Heart right ventricle (tissue), 16 donors: ENCODE results near the gene CSTPP1. TPM values are rescaled to one million over a fixed set of nuclear protein-coding genes. Genes with fewer than 3 reads are reported as not detected.

Experiments
- ATAC-seq, 8 donors: fragments of 200-7000 bp; cut with Tn5 transposase; one replicate each; pipeline ENCODE4 v1.9.1; 2020; ENCODE audit warnings: mild to moderate bottlenecking in 8 of 8, moderate library complexity in 8 of 8, moderate number of reproducible peaks in 1 of 8
- DNase-seq, 2 donors: peaks; one replicate each; pipeline ENCODE4 v3.0.0-alpha.2; 2020
- H3K27ac ChIP-seq, 10 donors: fragments of 200-600 bp; sonication (generic) in 2 of 10; one replicate each; pipeline versions ENCODE4 v1.5.0 to v1.8.0; 2020 to 2022; ENCODE audit warnings: mild to moderate bottlenecking in 3 of 10
- H3K27me3 ChIP-seq, 7 donors: fragments of 200-600 bp; one replicate each; pipeline ENCODE4 v1.8.0; 2021 to 2022; ENCODE audit warnings: mild to moderate bottlenecking in 2 of 7
- H3K36me3 ChIP-seq, 9 donors: fragments of 200-600 bp; sonication (generic) in 1 of 9; one replicate each; pipeline versions ENCODE4 v1.5.0 to v1.8.0; 2020 to 2022; ENCODE audit warnings: mild to moderate bottlenecking in 2 of 9
- H3K4me1 ChIP-seq, 9 donors: fragments of 200-600 bp; sonication (generic) in 1 of 9; one replicate each; pipeline versions ENCODE4 v1.5.0 to v1.8.0; 2020 to 2022; ENCODE audit warnings: mild to moderate bottlenecking in 4 of 9
- H3K4me3 ChIP-seq, 10 donors: fragments of 200-600 bp; sonication (generic) in 2 of 10; one replicate each; pipeline versions ENCODE4 v1.5.0 to v1.8.0; 2020 to 2022; ENCODE audit warnings: mild to moderate bottlenecking in 7 of 10, moderate library complexity in 2 of 10
- H3K9me3 ChIP-seq, 11 donors: fragments of 200-600 bp in 10 of 11; sonication (generic) in 2 of 11; one replicate each; pipeline versions ENCODE4 v1.5.0 to v1.8.0; 2013 to 2022; ENCODE audit warnings: mild to moderate bottlenecking in 2 of 11, control low read depth in 1 of 11, moderate library complexity in 1 of 11
- CTCF ChIP-seq, 9 donors: fragments of 200-600 bp; sonication (generic) in 2 of 9; IDR thresholded peaks; one replicate each; pipeline versions ENCODE4 v1.5.0 to v1.8.0; 2021 to 2022; ENCODE audit warnings: antibody characterized with exemption in 9 of 9, mild to moderate bottlenecking in 5 of 9, moderate library complexity in 1 of 9
- WGBS, 2 donors: extraction: QIAGEN DNeasy Blood & Tissue Kit; methylation state at CpG; one replicate each; pipeline ENCODE4 v1.1.7; 2013; ENCODE audit warnings: inconsistent platforms in 1 of 2; 5-methylcytosine and 5-hydroxymethylcytosine counted together
- intact Hi-C, 10 donors: fragments of 100-400 bp; cut with DNase I; formaldehyde crosslinking; loops; one replicate each; pipeline versions ENCODE4 v1.11.1 to v1.14.2; 2022
- polyA plus RNA-seq, 2 donors: library from polyadenylated mRNA; stranded (reverse); fragments of 200-250 nt; gene quantifications; one replicate each; pipeline ENCODE4 v1.2.3, GENCODE V29; 2013
- total RNA-seq, 10 donors: library from RNA; stranded (reverse); fragmentation: NEBNext Ultra II Directional in 3 of 10; extraction: Animal tissue kit (Norgen Biotek cat#: 25700) in 3 of 10; gene quantifications; one replicate each; pipeline versions ENCODE4 v1.2.1 to v1.2.4, GENCODE V29; 2021 to 2023
- donor health status: Arrhythmogenic right ventricular cardiomyopathy.
- donor health status: ischemic (EF 13 %, LVEDD 7.1; RV severe dilation, severe dysfunction).
- donor health status: healthy with polysubstance abuse.
- donor health status: DM: no; HTN: yes; CAD: no.
- donor health status: DM: no; HTN: no; CAD: no.
- donor health status: ischemic (EF 25% LVEDD 6.9; RV normal size, moderate dysfunction).
- donor health status: ischemic (EF 25% LVEDD 5.7; RV mildly dilated, moderate dysfunction).
- donor health status: healthy.
- donor health status: DM: yes; HTN: yes; CAD: no.
- donor health status: Ischemic cardiomyopathy.
- donor health status: ischemic (EF 35%, LVEDD 5.7; RV mildly dilated, moderate dysfunction).
- donor health status: nonischemic (EF 11% LVEDD 7.7; RV severe dilation, severe dysfunction).
- donor health status: DM: yes; HTN: yes; CAD: no.
- donor health status: PGD.
- donor health status: ischemic (EF 29% LVEDD 5.4; RV normal size, mild dysfunction).
- donor health status: nonischemic (EF 23%, LVEDD 6.1; RV moderate dilation, normal function).

Gene CSTPP1
- total and polyA plus RNA-seq, 12 donors, result 10.2 to 26.7 (median 16.7) TPM

DNA sequence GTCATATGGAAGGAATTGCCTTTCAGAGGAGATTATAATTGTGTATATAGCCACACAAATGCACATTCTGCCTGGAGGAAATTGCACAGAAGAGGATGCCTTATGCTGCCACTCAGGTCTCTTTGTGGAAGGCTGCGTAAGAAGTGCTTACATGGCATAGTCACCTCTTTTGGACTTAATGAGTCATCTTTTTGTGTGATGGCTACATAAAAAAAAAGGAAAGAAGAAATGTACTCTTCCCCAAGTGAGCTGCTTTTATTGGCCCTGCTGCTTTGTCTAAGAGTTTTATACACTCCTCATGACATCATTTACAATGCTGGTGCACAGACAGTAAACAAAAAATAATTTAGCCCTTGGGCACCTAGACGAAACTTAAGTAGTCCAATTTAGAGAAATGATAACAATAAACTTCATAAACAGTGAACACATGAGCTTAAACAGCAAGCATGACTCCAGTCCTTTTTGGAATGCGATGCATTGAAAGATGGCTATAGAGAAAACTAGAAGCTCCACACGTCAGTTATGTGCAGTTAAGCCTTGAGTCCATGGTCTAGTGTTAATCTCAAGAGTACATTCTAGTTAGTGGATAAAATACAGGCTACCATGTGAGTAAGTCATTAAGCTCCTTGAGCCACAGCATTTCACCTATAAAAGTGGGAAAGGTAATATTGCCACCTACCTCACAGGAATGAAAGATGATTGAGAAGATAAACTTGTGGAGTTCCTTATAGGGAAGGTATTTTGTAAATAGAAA, 12.0 kb downstream of the CSTPP1 start:
- H3K4me3 ChIP-seq, result no peak overlapping the region
- no peak overlapping the region for H3K27ac ChIP-seq
- no peaks in the 10 kb centered on the region for H3K4me1 ChIP-seq
- no peak for TF ChIP-seq CTCF (IDR thresholded peaks at IDR 0.05)
- ATAC-seq (no peak), DNase-seq (no peak)
- no peaks in the 10 kb centered on the region for H3K9me3 ChIP-seq
- 92 to 97% methylated on average over 4 of the region's 4 CpGs for WGBS, 2 donors
- H3K27me3 ChIP-seq, result no peaks in the 10 kb centered on the region
- peaks cover 0 to 3% (median 0%) of the 10 kb centered on the region in 9 donors for H3K36me3 ChIP-seq
- intact Hi-C loops, result no loop called here

DNA sequence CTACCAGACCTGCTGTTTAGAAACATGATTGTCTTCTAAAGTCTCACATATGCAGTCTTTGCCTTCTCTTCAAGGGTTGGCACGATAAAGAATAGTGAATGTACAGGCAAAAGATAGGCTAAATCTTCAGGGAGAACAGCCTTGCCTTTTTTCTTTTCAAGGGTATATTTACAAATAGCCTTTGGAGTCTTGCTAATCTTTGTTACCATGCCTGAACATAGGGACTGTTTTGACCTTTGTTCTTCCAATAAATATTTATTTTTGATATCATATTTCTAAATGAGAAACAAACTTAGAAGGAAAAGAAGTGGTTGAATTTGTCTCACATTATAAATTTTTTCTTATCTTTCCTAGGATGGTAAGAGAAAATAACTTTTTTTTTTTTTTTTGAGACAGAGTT, 12.7 kb downstream of the CSTPP1 start:
- H3K36me3 ChIP-seq, result peaks cover 0 to 3% (median 0%) of the 10 kb centered on the region in 9 donors
- no peak for TF ChIP-seq CTCF (IDR thresholded peaks at IDR 0.05)
- no peak for DNase-seq
- ATAC-seq, result no peak
- H3K9me3 ChIP-seq, result no peaks in the 10 kb centered on the region
- intact Hi-C loops, result no loop called here
- 92 to 93% methylated on average over 1 of the region's 1 CpG for WGBS, 2 donors
- H3K27ac ChIP-seq, result no peak overlapping the region
- no peaks in the 10 kb centered on the region for H3K27me3 ChIP-seq
- H3K4me3 ChIP-seq, result no peak overlapping the region
- H3K4me1 ChIP-seq, result no peaks in the 10 kb centered on the region

DNA sequence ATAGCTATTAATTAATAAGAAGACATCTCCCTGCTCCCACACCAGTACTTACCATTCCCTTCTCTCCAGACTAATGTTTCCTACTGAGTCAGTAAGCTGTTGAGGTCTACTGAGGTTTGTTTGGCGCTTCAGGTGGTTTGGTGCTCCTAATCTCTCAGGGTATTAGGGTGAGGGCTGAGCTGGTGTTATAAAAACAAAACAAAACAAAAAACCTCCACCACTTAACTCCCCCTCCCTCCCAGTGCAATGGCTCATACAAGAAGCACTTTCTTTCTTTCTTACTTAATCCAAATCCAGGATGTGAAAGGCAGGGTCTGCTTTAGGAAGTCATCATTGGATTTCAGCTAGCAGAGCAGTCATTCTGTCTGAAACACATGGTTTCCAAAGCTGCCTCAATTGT, 15.3 kb downstream of the CSTPP1 start:
- Histone ChIP-seq H3K9me3 (no peaks in the 10 kb centered on the region), H3K36me3 (peaks cover 0 to 3% (median 0%) of the 10 kb centered on the region in 9 donors), H3K27me3 (no peaks in the 10 kb centered on the region), H3K27ac (no peak overlapping the region), H3K4me1 (no peaks in the 10 kb centered on the region), H3K4me3 (no peak overlapping the region)
- no peak for ATAC-seq
- no peak for DNase-seq
- no peak for TF ChIP-seq CTCF (IDR thresholded peaks at IDR 0.05)
- intact Hi-C loops, result no loop called here
- whole genome bisulfite sequencing, 2 donors, result 96 to 100% methylated on average over 1 of the region's 1 CpG

- H3K4me3 ChIP-seq, result no peak overlapping the region
- H3K27ac ChIP-seq, result no peak overlapping the region
- no peaks in the 10 kb centered on the region for H3K9me3 ChIP-seq
- no peak for TF ChIP-seq CTCF (IDR thresholded peaks at IDR 0.05)
- ATAC-seq (no peak), DNase-seq (no peak)
- 62 to 80% methylated on average over 2 of the region's 2 CpGs for WGBS, 2 donors
- H3K27me3 ChIP-seq, result no peaks in the 10 kb centered on the region
- H3K36me3 ChIP-seq, result peaks cover 0 to 3% (median 0%) of the 10 kb centered on the region in 9 donors
- intact Hi-C loops, result no loop called here
- no peaks in the 10 kb centered on the region for H3K4me1 ChIP-seq
Observed at GRCh38 chr11:46952553-46952952, 16.0 kb downstream of the CSTPP1 start.
